ENCODE measurements around the gene CYTH4.

CYTH4 gene

DNA sequence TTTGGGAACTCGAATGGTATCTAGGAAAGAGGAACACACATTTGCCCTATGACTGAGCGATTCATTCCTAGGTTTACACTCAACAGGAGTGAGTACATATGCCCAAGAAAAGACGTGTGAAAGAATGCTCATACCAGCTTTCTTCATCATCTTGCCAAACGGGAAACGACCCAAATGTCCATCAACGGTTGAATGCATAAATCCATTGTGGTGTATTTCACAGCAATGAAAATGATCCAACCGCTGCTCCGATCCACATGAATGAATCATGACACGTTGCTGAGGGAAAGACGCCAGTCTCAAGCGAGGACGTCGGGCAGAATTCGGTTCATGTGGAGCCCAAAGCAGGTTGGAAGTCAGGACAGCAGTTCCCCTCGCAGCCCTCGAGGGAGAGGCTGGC is 71.5 kb downstream of the CYTH4 start:
- DNase-seq, result no peak

DNA sequence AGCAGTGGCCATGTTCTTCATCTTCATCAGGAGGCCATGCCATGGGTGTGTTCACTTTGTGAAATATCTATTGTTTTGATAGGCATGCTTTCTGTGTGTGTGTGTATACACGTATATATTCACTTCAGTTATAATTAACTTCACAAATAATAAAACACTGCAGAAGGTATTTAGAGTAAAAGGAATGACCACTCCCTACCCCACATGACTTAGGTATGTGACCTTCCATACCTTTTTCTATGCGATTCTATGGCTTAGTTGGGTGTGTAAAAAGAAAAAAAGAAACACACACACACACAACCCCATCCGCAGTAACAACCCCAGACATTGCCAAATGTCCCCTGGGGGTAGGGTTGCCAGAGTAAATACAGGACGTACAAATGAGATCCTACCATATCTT is 72.0 kb downstream of the CYTH4 start:
- DNase-seq, result no peak

GRCh38 chr22:37354670-37355069 is 72.4 kb downstream of the CYTH4 start:
- no peak for DNase-seq

DNA sequence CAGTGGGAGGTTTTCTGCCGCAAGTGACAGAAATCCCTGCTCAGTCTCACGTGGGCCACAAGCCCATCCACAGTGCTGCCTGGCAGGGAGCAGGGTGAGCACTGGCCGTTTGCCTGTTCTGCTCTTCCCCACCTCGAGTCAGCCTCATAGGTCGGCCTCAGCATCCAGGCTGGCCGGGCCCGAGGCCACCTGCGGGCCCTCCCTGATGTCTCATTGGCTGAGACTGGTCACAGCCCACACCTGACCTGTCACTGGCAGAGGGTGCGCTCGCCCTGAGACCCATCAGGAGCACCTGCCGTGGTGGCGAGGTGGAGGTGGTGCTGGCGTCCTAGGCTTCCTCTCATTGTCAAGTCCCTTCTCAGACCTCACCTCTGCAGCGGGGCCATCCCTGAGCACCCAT is 72.9 kb downstream of the CYTH4 start:
- no peak for DNase-seq

DNA sequence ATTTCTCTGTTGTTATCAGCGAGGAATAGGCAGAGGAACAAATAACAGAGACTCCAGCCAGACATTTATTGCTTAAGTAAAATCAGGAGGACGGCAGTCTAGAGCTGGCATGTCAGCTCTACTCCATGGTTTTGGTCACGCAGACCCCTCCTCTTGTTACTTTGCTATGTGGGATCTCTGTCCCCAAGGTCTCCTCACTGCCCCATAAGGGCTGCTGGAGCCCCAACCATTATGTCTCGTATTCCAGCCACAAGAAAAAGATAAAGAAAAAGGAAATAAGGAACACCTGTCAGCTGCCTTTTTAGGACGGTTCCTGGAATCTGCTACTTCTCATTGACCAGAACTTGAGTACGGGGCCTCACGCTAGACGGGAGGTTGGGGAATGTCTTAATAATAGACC is 74.6 kb downstream of the CYTH4 start:
- DNase-seq, result no peak

GRCh38 chr22:37357446-37358075 is 75.3 kb downstream of the CYTH4 start:
- no peak for DNase-seq

DNA sequence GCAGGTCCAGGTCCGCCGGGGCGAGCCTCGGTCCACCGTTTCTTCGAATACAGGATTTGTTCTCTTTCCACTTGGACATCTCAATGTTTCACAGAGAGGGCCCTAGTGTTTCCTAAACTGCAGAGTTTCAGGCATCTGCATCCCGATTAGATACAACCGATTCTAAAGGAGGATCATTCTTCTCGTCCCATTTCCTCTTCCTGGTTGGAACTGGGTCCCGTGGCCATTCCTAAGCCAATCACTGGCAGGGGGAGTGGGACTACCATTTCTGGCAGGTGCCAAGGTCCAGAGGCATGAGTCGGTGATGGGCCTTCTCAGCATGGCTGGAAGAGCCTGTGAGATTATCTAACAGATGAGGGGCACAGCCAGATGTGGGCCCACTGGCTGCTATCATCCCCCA is 76.1 kb downstream of the CYTH4 start:
- no peak for DNase-seq

DNA sequence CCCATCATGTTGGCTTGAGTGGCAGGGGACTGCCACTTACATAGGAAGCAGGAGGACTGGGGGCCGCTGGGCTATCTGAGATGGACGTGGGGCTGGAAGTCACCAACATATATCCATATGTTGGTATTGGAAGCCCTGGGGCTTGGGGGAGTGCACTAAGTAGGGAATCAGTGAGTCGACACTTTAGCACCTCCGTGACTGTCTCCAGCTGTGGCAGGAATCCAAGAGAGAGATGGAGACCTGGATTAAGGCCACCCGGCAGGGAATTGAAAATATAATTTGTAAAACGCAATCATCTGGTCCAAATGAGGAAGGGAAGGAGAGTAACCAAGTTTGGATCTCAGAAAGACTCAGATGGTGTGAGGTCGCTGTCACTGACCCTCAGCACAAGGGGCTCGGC is 76.6 kb downstream of the CYTH4 start:
- no peak for DNase-seq

DNA sequence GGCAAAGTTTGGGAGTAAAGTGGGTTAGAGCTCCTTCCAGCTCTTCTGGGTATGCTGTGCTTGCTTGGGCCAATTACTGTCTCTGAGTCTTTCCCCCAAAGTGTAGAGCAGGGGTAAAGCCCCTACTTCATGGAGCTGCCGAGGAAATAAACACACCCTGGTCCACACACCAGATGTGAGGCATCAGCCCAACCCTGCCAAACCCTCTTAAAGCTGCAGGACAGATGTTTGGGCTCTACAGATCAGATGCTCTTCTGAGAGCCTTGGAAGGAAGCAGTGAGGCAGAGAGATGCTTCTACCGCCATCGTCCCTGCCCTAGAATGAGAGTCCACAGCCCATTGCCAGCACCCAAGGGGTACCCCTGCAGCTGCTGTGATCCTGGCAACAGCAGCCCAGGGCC is 80.3 kb downstream of the CYTH4 start:
- no peak for DNase-seq

GRCh38 chr22:37363261-37363992 is 81.1 kb downstream of the CYTH4 start:
- no peak for DNase-seq

Data from stimulated activated CD4-positive, alpha-beta T cell treated with anti-CD3 and anti-CD28 coated beads, Interleukin-1b, Interleukin-23, amount 100 ng/mL, for 48 hours (primary cell).